Hematopoietic multipotent progenitor cell treated with erythropoietin and hydrocortisone succinate and interleukin-3 and kit ligand, for 6 days (in vitro differentiated cells): Measurements from ENCODE around the gene NUP50.

Experiments used
- DNase-seq: peaks from one replicate; pipeline ENCODE4 v3.0.0-alpha.2; 2015

The NUP50 gene

GRCh38 chr22:45196926-45197605 lies 33.3 kb downstream of the NUP50 start:
- DNase-seq, result no peak

- DNase-seq, result no peak
Observed at GRCh38 chr22:45197606-45198462, 34.1 kb downstream of the NUP50 start.

- no peak for DNase-seq
Observed at GRCh38 chr22:45198463-45198795, 34.7 kb downstream of the NUP50 start.

- DNase-seq, result no peak
Observed at GRCh38 chr22:45199723-45200122, 36.0 kb downstream of the NUP50 start.

GRCh38 chr22:45200230-45200629 lies 36.5 kb downstream of the NUP50 start:
- no peak for DNase-seq

GRCh38 chr22:45200860-45201511 lies 37.3 kb downstream of the NUP50 start:
- no peak for DNase-seq

- DNase-seq, result no peak
Observed at GRCh38 chr22:45201678-45202332, 38.1 kb downstream of the NUP50 start.

- no peak for DNase-seq
Observed at GRCh38 chr22:45202333-45203149, 38.8 kb downstream of the NUP50 start.

- DNase-seq, result no peak
Observed at GRCh38 chr22:45203150-45203951, 39.6 kb downstream of the NUP50 start.

- DNase-seq, result no peak
Observed at GRCh38 chr22:45204241-45204640, 40.5 kb downstream of the NUP50 start.

GRCh38 chr22:45204819-45205218 lies 41.1 kb downstream of the NUP50 start:
- DNase-seq, result no peak

- no peak for DNase-seq
Observed at GRCh38 chr22:45205276-45205925, 41.7 kb downstream of the NUP50 start.

- DNase-seq, result no peak
Observed at GRCh38 chr22:45206233-45206632, 42.5 kb downstream of the NUP50 start.

GRCh38 chr22:45207533-45207932 lies 43.8 kb downstream of the NUP50 start:
- no peak for DNase-seq

- no peak for DNase-seq
Observed at GRCh38 chr22:45207981-45208664, 44.4 kb downstream of the NUP50 start.

- no peak for DNase-seq
Observed at GRCh38 chr22:45208696-45208992, 44.9 kb downstream of the NUP50 start.

- peak; percentile 55 for DNase-seq
Observed at GRCh38 chr22:45208993-45209838, 45.5 kb downstream of the NUP50 start.

GRCh38 chr22:45210174-45210573 lies 46.4 kb downstream of the NUP50 start:
- no peak for DNase-seq

GRCh38 chr22:45210577-45210976 lies 46.9 kb downstream of the NUP50 start:
- no peak for DNase-seq

- DNase-seq, result no peak
Observed at GRCh38 chr22:45210991-45211390, 47.3 kb downstream of the NUP50 start.
